ENCODE data around the gene CASKIN1.
"Not testable (repeated sequence)": the region's sequence is repeated elsewhere in the genome, so short reads cannot be mapped to it uniquely, and the experiment has no call there.

DNA sequence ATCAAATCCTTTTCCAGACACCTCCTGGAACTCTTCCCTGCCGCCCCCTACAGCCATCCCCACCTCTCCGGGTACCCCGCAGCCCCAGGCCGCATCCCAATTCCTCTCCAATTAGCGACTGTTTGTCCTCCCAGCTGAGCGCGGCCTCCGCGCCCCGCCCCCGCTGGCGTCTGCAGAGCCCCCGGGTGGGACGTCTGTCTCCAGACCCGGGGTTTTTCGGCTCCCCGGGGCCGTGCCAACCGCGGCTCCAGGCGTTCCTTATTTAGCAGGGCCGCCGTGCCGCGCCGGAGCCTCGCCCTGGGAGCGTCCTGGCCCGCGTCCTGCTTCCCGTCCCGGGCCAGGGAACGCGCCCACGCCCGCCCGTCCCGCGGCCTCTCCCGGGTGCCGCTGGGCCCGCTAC is 61.3 kb downstream of the CASKIN1 start:
- TF ChIP-seq, protein P1, sequence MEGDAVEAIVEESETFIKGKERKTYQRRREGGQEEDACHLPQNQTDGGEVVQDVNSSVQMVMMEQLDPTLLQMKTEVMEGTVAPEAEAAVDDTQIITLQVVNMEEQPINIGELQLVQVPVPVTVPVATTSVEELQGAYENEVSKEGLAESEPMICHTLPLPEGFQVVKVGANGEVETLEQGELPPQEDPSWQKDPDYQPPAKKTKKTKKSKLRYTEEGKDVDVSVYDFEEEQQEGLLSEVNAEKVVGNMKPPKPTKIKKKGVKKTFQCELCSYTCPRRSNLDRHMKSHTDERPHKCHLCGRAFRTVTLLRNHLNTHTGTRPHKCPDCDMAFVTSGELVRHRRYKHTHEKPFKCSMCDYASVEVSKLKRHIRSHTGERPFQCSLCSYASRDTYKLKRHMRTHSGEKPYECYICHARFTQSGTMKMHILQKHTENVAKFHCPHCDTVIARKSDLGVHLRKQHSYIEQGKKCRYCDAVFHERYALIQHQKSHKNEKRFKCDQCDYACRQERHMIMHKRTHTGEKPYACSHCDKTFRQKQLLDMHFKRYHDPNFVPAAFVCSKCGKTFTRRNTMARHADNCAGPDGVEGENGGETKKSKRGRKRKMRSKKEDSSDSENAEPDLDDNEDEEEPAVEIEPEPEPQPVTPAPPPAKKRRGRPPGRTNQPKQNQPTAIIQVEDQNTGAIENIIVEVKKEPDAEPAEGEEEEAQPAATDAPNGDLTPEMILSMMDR (IDR thresholded peaks at IDR 0.05): not testable (repeated sequence)
- not testable (repeated sequence) for TF ChIP-seq POLR2A (IDR thresholded peaks at IDR 0.05)
